ENCODE measurements around the gene CRYBB1.

Gene CRYBB1

GRCh38 chr22:26648528-26649388, 30.9 kb upstream of the CRYBB1 start:
- Mint-ChIP-seq H3K9me3 (no peaks in the 10 kb centered on the region), H3K4me1 (peaks cover 12% of the 10 kb centered on the region), H3K4me3 (no peak overlapping the region), H3K36me3 (no peaks in the 10 kb centered on the region), H3K27me3 (peaks cover 15% of the 10 kb centered on the region), H3K27ac (no peak overlapping the region)
- ATAC-seq (ENCODE audit: low read depth) = no peak
- no peak for DNase-seq (ENCODE audit: low spot score in 2 of 2)

- no peak overlapping the region for H3K27ac Mint-ChIP-seq
- peaks cover 15% of the 10 kb centered on the region for H3K27me3 Mint-ChIP-seq
- no peak for DNase-seq (ENCODE audit: low spot score in 2 of 2)
- no peak overlapping the region for H3K4me3 Mint-ChIP-seq
- ATAC-seq (ENCODE audit: low read depth) = no peak
- no peaks in the 10 kb centered on the region for H3K36me3 Mint-ChIP-seq
- no peaks in the 10 kb centered on the region for H3K9me3 Mint-ChIP-seq
- peaks cover 15% of the 10 kb centered on the region for H3K4me1 Mint-ChIP-seq
Observed at GRCh38 chr22:26648011-26648497, 30.2 kb upstream of the CRYBB1 start.

- Mint-ChIP-seq H3K4me3 (no peak overlapping the region), H3K9me3 (no peaks in the 10 kb centered on the region), H3K27me3 (peaks cover 15% of the 10 kb centered on the region), H3K27ac (no peak overlapping the region), H3K4me1 (peaks cover 22% of the 10 kb centered on the region), H3K36me3 (no peaks in the 10 kb centered on the region)
- ATAC-seq (ENCODE audit: low read depth) (no peak), DNase-seq (ENCODE audit: low spot score in 2 of 2) (no peak)
Observed at GRCh38 chr22:26646158-26646557, 28.3 kb upstream of the CRYBB1 start.

GRCh38 chr22:26643418-26644100, 25.7 kb upstream of the CRYBB1 start:
- no peak for ATAC-seq (ENCODE audit: low read depth)
- H3K4me3 Mint-ChIP-seq = no peak overlapping the region
- H3K4me1 Mint-ChIP-seq = peaks cover 18% of the 10 kb centered on the region
- peaks cover 12% of the 10 kb centered on the region for H3K27me3 Mint-ChIP-seq
- DNase-seq (ENCODE audit: low spot score in 2 of 2) = no peak
- H3K9me3 Mint-ChIP-seq = no peaks in the 10 kb centered on the region
- H3K27ac Mint-ChIP-seq = no peak overlapping the region
- H3K36me3 Mint-ChIP-seq = no peaks in the 10 kb centered on the region

GRCh38 chr22:26642465-26643417, 24.9 kb upstream of the CRYBB1 start:
- Mint-ChIP-seq H3K4me3 (no peak overlapping the region), H3K27ac (peak overlapping the region; percentile 8), H3K4me1 (peaks cover 18% of the 10 kb centered on the region), H3K9me3 (no peaks in the 10 kb centered on the region), H3K27me3 (peaks cover 10% of the 10 kb centered on the region), H3K36me3 (no peaks in the 10 kb centered on the region)
- DNase-seq (ENCODE audit: low spot score in 2 of 2) = no peak
- ATAC-seq (ENCODE audit: low read depth) = peak; percentile 36

GRCh38 chr22:26636296-26636695, 18.5 kb upstream of the CRYBB1 start:
- Mint-ChIP-seq H3K4me3 (no peak overlapping the region), H3K27me3 (peaks cover 8% of the 10 kb centered on the region), H3K4me1 (no peaks in the 10 kb centered on the region), H3K27ac (no peak overlapping the region), H3K9me3 (no peaks in the 10 kb centered on the region), H3K36me3 (no peaks in the 10 kb centered on the region)
- no peak for DNase-seq (ENCODE audit: low spot score in 2 of 2)
- ATAC-seq (ENCODE audit: low read depth) = no peak

- Mint-ChIP-seq H3K4me3 (no peak overlapping the region), H3K4me1 (no peaks in the 10 kb centered on the region), H3K27ac (no peak overlapping the region), H3K9me3 (no peaks in the 10 kb centered on the region), H3K27me3 (peaks cover 8% of the 10 kb centered on the region), H3K36me3 (no peaks in the 10 kb centered on the region)
- no peak for DNase-seq (ENCODE audit: low spot score in 2 of 2)
- ATAC-seq (ENCODE audit: low read depth) = no peak
Observed at GRCh38 chr22:26635117-26635516, 17.3 kb upstream of the CRYBB1 start.

GRCh38 chr22:26634189-26634588, 16.4 kb upstream of the CRYBB1 start:
- no peaks in the 10 kb centered on the region for H3K9me3 Mint-ChIP-seq
- no peak overlapping the region for H3K4me3 Mint-ChIP-seq
- peaks cover 8% of the 10 kb centered on the region for H3K27me3 Mint-ChIP-seq
- ATAC-seq (ENCODE audit: low read depth) = no peak
- no peaks in the 10 kb centered on the region for H3K4me1 Mint-ChIP-seq
- DNase-seq (ENCODE audit: low spot score in 2 of 2) = no peak
- H3K36me3 Mint-ChIP-seq = no peaks in the 10 kb centered on the region
- no peak overlapping the region for H3K27ac Mint-ChIP-seq

- Mint-ChIP-seq H3K4me1 (peaks cover under 1% of the 10 kb centered on the region), H3K27ac (no peak overlapping the region), H3K36me3 (no peaks in the 10 kb centered on the region), H3K4me3 (no peak overlapping the region), H3K27me3 (peaks cover 8% of the 10 kb centered on the region), H3K9me3 (no peaks in the 10 kb centered on the region)
- DNase-seq (ENCODE audit: low spot score in 2 of 2) (no peak), ATAC-seq (ENCODE audit: low read depth) (no peak)
Observed at GRCh38 chr22:26632422-26633155, 14.8 kb upstream of the CRYBB1 start.

GRCh38 chr22:26631282-26631681, 13.5 kb upstream of the CRYBB1 start:
- DNase-seq (ENCODE audit: low spot score in 2 of 2) (no peak), ATAC-seq (ENCODE audit: low read depth) (no peak)
- H3K4me3 Mint-ChIP-seq = no peak overlapping the region
- H3K27me3 Mint-ChIP-seq = peaks cover 8% of the 10 kb centered on the region
- no peaks in the 10 kb centered on the region for H3K9me3 Mint-ChIP-seq
- H3K27ac Mint-ChIP-seq = no peak overlapping the region
- H3K4me1 Mint-ChIP-seq = peaks cover 4% of the 10 kb centered on the region
- no peaks in the 10 kb centered on the region for H3K36me3 Mint-ChIP-seq

- Mint-ChIP-seq H3K4me1 (peaks cover 4% of the 10 kb centered on the region), H3K36me3 (no peaks in the 10 kb centered on the region), H3K9me3 (no peaks in the 10 kb centered on the region), H3K27me3 (peaks cover 8% of the 10 kb centered on the region), H3K27ac (no peak overlapping the region), H3K4me3 (no peak overlapping the region)
- ATAC-seq (ENCODE audit: low read depth) (no peak), DNase-seq (ENCODE audit: low spot score in 2 of 2) (no peak)
Observed at GRCh38 chr22:26629988-26630761, 12.3 kb upstream of the CRYBB1 start.

- ATAC-seq (ENCODE audit: low read depth) = no peak
- H3K36me3 Mint-ChIP-seq = no peaks in the 10 kb centered on the region
- H3K4me1 Mint-ChIP-seq = peaks cover 4% of the 10 kb centered on the region
Observed at GRCh38 chr22:26624803-26625202, 7.0 kb upstream of the CRYBB1 start.

GRCh38 chr22:26623984-26624383, 6.2 kb upstream of the CRYBB1 start:
- no peaks in the 10 kb centered on the region for H3K36me3 Mint-ChIP-seq
- H3K4me1 Mint-ChIP-seq = peaks cover 4% of the 10 kb centered on the region
- no peak overlapping the region for H3K27ac Mint-ChIP-seq

More at GRCh38 chr22:26624803-26625202, 7.0 kb upstream of the CRYBB1 start:
- Mint-ChIP-seq H3K9me3 (peaks cover 4% of the 10 kb centered on the region), H3K27me3 (peaks cover 5% of the 10 kb centered on the region), H3K4me3 (no peak overlapping the region), H3K27ac (no peak overlapping the region)
- DNase-seq (ENCODE audit: low spot score in 2 of 2) = no peak

More at GRCh38 chr22:26623984-26624383, 6.2 kb upstream of the CRYBB1 start:
- DNase-seq (ENCODE audit: low spot score in 2 of 2) = no peak
- no peak overlapping the region for H3K4me3 Mint-ChIP-seq
- ATAC-seq (ENCODE audit: low read depth) = no peak
- H3K9me3 Mint-ChIP-seq = peaks cover 4% of the 10 kb centered on the region
- H3K27me3 Mint-ChIP-seq = peaks cover 6% of the 10 kb centered on the region
